K562 (cell line): ENCODE data around the gene GINS2. TPM values are rescaled to one million over a fixed set of nuclear protein-coding genes. Genes with fewer than 3 reads are reported as not detected.

Experiments used
- ATAC-seq: fragments of 200-7000 bp; cut with Tn5 transposase; 3 replicates; pipeline ENCODE4 v1.9.1; 2020; ENCODE audit warnings: moderate library complexity
- BruUV-seq: library from RNA; stranded (reverse); fragments of 400-500 nt; replicated peaks from 2 replicates; lab custom pipeline; 2021; lab: Mats Ljungman, UMichigan
- CTCF ChIA-PET: fragments of 300-600 bp; formaldehyde crosslinking; extraction: SDS; loops from one replicate; lab custom pipeline; 2021; ENCODE audit warnings: low intra/inter-chr PET ratio; lab: Yijun Ruan, JAX
- POLR2A ChIA-PET: fragments of 300-600, 350-650 bp; sonication (Branson Sonifier 250); formaldehyde crosslinking; extraction: SDS; loops from one replicate; lab custom pipeline; 2021; ENCODE audit warnings: antibody characterized with exemption, inconsistent platforms; lab: Yijun Ruan, JAX
- DNase-seq, 4 experiments: peaks; one replicate each; pipeline versions ENCODE4 v3.0.0 to v3.0.0-alpha.2; 2011 to 2018; ENCODE audit warnings: low spot score in 3 of 4, mixed read lengths in 3 of 4; ENCODE audit errors: extremely low read depth in 1 of 4
- FAIRE-seq: peaks from 2 replicates; lab custom pipeline; 2011; peaks lifted over from hg19 to GRCh38; lab: Jason Lieb, UNC
- H2AFZ ChIP-seq: 2 replicates; pipeline ENCODE4 v1.6.0; 2011; ENCODE audit warnings: low read depth, low read length, control low read depth, inconsistent platforms
- H3K27ac ChIP-seq: fragments of 200-600 bp; 3 replicates; pipeline ENCODE4 v1.8.0; 2011; ENCODE audit warnings: low read depth, mild to moderate bottlenecking, control low read depth, inconsistent platforms, low read length, moderate library complexity, mixed read lengths; ENCODE audit errors: extremely low read depth
- H3K27me3 ChIP-seq, 2 experiments: fragments of 300-600 bp in 1 of 2; 2 replicates in 1 of 2; 3 replicates in 1 of 2; pipeline versions ENCODE4 v1.6.0 to v1.8.0; 2011; ENCODE audit warnings: inconsistent platforms in 2 of 2, low read length in 2 of 2, mild to moderate bottlenecking in 1 of 2, mixed read lengths in 1 of 2, moderate library complexity in 1 of 2; ENCODE audit not compliant: control insufficient read depth in 2 of 2, insufficient read depth in 2 of 2
- H3K36me3 ChIP-seq: fragments of 300-600 bp; 3 replicates; pipeline ENCODE4 v1.8.0; 2011; ENCODE audit warnings: mild to moderate bottlenecking, low read length, inconsistent platforms; ENCODE audit not compliant: control insufficient read depth, insufficient read depth
- H3K4me1 ChIP-seq, 2 experiments: fragments of 200-600 bp in 1 of 2; replicated peaks in 1 of 2; 2 replicates in 1 of 2; 3 replicates in 1 of 2; pipeline versions ENCODE4 v1.5.1 to v1.8.0; 2011; ENCODE audit warnings: inconsistent platforms in 2 of 2, low read length in 2 of 2, mild to moderate bottlenecking in 1 of 2, mixed read lengths in 1 of 2, moderate library complexity in 1 of 2; ENCODE audit not compliant: control insufficient read depth in 2 of 2, insufficient read depth in 2 of 2
- H3K4me2 ChIP-seq: 2 replicates; pipeline ENCODE4 v1.6.1; 2011; ENCODE audit warnings: low read length, control low read depth, inconsistent platforms, mixed read lengths; ENCODE audit not compliant: insufficient read depth
- H3K4me3 ChIP-seq: fragments of 200-600 bp; sonication (generic), shearing (Covaris generic); 2 replicates; pipeline ENCODE4 v1.5.1; 2016; ENCODE audit warnings: control low read depth, inconsistent platforms
- H3K79me2 ChIP-seq: fragments of 200-600 bp; 3 replicates; pipeline ENCODE4 v1.8.0; 2011; ENCODE audit warnings: low read length, inconsistent platforms; ENCODE audit not compliant: control insufficient read depth, insufficient read depth
- H3K9ac ChIP-seq, 2 experiments: 2 replicates each; pipeline versions ENCODE4 v1.6.0 to v1.6.1; 2011; ENCODE audit warnings: low read depth in 2 of 2, low read length in 2 of 2, control low read depth in 1 of 2, inconsistent platforms in 1 of 2, mild to moderate bottlenecking in 1 of 2, mixed read lengths in 1 of 2; ENCODE audit not compliant: insufficient read depth in 1 of 2
- H3K9me1 ChIP-seq: one replicate; pipeline ENCODE4 v1.6.0; 2011; ENCODE audit warnings: inconsistent platforms, mild to moderate bottlenecking, low read length, moderate library complexity; ENCODE audit not compliant: control insufficient read depth, insufficient read depth
- H3K9me3 ChIP-seq: replicated peaks from 2 replicates; pipeline ENCODE4 v1.5.1; 2011; ENCODE audit warnings: low read depth, low read length, inconsistent platforms; ENCODE audit not compliant: control insufficient read depth, insufficient read depth
- H4K20me1 ChIP-seq: replicated peaks from 2 replicates; pipeline ENCODE4 v1.6.1; 2011; ENCODE audit warnings: low read length, inconsistent platforms, mixed read lengths; ENCODE audit not compliant: control insufficient read depth, insufficient read depth
- ATF7 ChIP-seq: fragments of 450-650 bp; IDR thresholded peaks from 2 replicates; pipeline ENCODE4 v1.7.1; 2014; ENCODE audit warnings: mild to moderate bottlenecking, moderate library complexity
- BCOR ChIP-seq: fragments of 450-650 bp; IDR thresholded peaks from 2 replicates; pipeline ENCODE4 v1.6.1; 2016
- CREB1 ChIP-seq, 2 experiments: sonication (generic) in 1 of 2; formaldehyde crosslinking in 1 of 2; IDR thresholded peaks; 2 replicates each; pipeline versions ENCODE4 v1.6.1 to v1.8.0; 2012 to 2022; ENCODE audit warnings: inconsistent platforms in 1 of 2, mild to moderate bottlenecking in 1 of 2, missing genetic modification reagents in 1 of 2, moderate library complexity in 1 of 2
- SRF ChIP-seq, 2 experiments: fragments of 250-450, 450-650 bp in 1 of 2; sonication (Bioruptor Pico) in 1 of 2; sonication (generic) in 1 of 2; formaldehyde crosslinking; IDR thresholded peaks; 2 replicates each; pipeline versions ENCODE4 v1.5.0 to v1.5.1; 2020 to 2022; ENCODE audit warnings: mild to moderate bottlenecking in 1 of 2, missing genetic modification reagents in 1 of 2
- WGBS: fragments of 100-300 bp; shearing (Covaris generic); methylation state at CpG from one replicate; pipeline ENCODE4 v1.1.6; 2016; ENCODE audit warnings: low coverage, mixed read lengths; ENCODE audit not compliant: insufficient coverage; ENCODE audit errors: missing lambda C conversion rate; 5-methylcytosine and 5-hydroxymethylcytosine counted together
- in situ Hi-C: fragments of 300-500 bp; cut with MboI; formaldehyde crosslinking; loops from 4 replicates; pipeline ENCODE4 v1.15.0; 2018; ENCODE audit warnings: inconsistent platforms, mixed read lengths
- intact Hi-C: fragments of 100-400 bp; cut with micrococcal nuclease; formaldehyde crosslinking; loops from 2 replicates; pipeline ENCODE4 v1.14.2; 2022
- polyA plus RNA-seq, 8 experiments: library from polyadenylated mRNA; depleted of rRNA in 4 of 8; stranded (reverse) in 5 of 8; unstranded in 3 of 8; fragments of >200 nt; fragmentation: Nextera tagmentation in 2 of 8; fragmentation: Illumina TruSeq in 1 of 8; extraction: Ambion mirVana in 2 of 8; extraction: Trizol in 1 of 8; gene quantifications; 2 replicates each; pipeline versions ENCODE4 v1.2.1 to v1.2.3, GENCODE V29; 2011 to 2014; ENCODE audit warnings: inconsistent platforms in 1 of 8, missing spikeins in 1 of 8
- total RNA-seq, 7 experiments: library from RNA; depleted of rRNA in 6 of 7; stranded (reverse); fragments of >200 nt in 6 of 7; fragmentation: Illumina TruSeq in 2 of 7; extraction: Trizol in 2 of 7; gene quantifications; 2 replicates each; pipeline versions ENCODE4 v1.2.1 to v1.2.3, GENCODE V29; 2011 to 2021; ENCODE audit warnings: low replicate concordance in 1 of 7

The GINS2 gene
- total and polyA plus RNA-seq, 9 of the 15 experiments (the other 6 are each of a cell fraction or from before 2014, with no cell fraction given), result 40.4 to 76.2 (median 44.6) TPM

- no peak overlapping the region for H3K4me3 ChIP-seq
- POLR2A ChIA-PET, result interaction anchor here (0.6 to 1.0 kb wide), 4 partner anchors 11 to 267 kb away, joined by 3 to 4 read pairs (median 3); no protein-coding TSS in a partner anchor
- H3K9me3 ChIP-seq, result no peaks in the 10 kb centered on the region
- TF ChIP-seq SRF (CRISPR knock-in tag; IDR thresholded peaks at IDR 0.05), result peak in 1 of 2 experiments; percentile 85; a peak in 2 of 4 replicates
- no peak for TF ChIP-seq BCOR
- TF ChIP-seq CREB1 (IDR thresholded peaks at IDR 0.05), result no peak
- TF ChIP-seq CREB1 (CRISPR knock-in tag; IDR thresholded peaks at IDR 0.05), result 0 out of 2 replicates have a peak, but pooled peaks have one; percentile 1
- peak; percentile 18; the same call in 1 of the 2 replicates for TF ChIP-seq ATF7
- H3K4me1 ChIP-seq, result peaks cover 2 to 16% of the 10 kb centered on the region in 2 experiments; a peak in 4 of 5 replicates
- H3K9me1 ChIP-seq, result no peaks in the 10 kb centered on the region
- H3K27ac ChIP-seq, result no peak overlapping the region
- H3K79me2 ChIP-seq, result no peaks in the 10 kb centered on the region
- peaks cover 29 to 55% of the 10 kb centered on the region in 2 experiments; a peak in 4 of 5 replicates for H3K27me3 ChIP-seq
- intact Hi-C loops, result no loop called here
- no peak overlapping the region for H2AFZ ChIP-seq
- H3K4me2 ChIP-seq, result no peak overlapping the region
- BruUV-seq, result no TSS peak
- CTCF ChIA-PET, result no interaction called here
- H4K20me1 ChIP-seq, result peaks cover 13% of the 10 kb centered on the region; the same call in 1 of the 2 replicates
- DNase-seq (no peak), FAIRE-seq (no peak), ATAC-seq (no peak)
- H3K9ac ChIP-seq, result 0 out of 4 replicates have a peak overlapping the region, but pooled peaks of 1 of the 2 experiments have one; percentile 4
- in situ Hi-C loops, result no loop called here
- WGBS, result 8% methylated on average over 16 of the region's 16 CpGs
- H3K36me3 ChIP-seq, result no peaks in the 10 kb centered on the region
These were observed 40.9 kb upstream of the GINS2 start for GRCh38 chr16:85729452-85730185.
